ENCODE results near the gene WFIKKN2.

WFIKKN2 gene

DNA sequence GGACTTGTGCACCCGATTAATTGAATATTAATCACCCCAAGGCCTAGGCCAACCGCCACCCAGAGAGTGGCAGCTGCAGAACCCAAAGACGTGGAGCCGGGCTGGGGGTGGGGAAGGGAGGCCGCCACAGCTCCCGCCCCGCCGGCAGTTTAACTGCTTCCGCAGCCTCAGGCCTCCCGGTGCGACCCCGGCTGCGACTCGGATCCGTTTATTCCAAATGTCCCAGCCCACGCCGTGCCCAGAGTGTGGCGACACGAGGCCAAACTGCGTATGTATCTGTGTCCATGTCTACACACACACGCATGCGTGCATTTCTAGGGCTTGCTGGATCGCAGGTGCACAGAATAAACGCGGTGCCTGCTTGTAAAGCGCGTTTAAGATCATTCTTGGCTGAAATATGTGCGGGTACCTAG, 31.6 kb downstream of the WFIKKN2 start (continued):
- TF ChIP-seq ZNF544 (tag by site-specific recombination; IDR thresholded peaks at IDR 0.05) = no peak
- no peak for TF ChIP-seq HOXC10 (CRISPR knock-in tag; IDR thresholded peaks at IDR 0.05)
- no peak for TF ChIP-seq ZNF138 (tag by site-specific recombination; IDR thresholded peaks at IDR 0.05; ENCODE audit: borderline replicate concordance)
- no peak for TF ChIP-seq REPIN1 (tag by site-specific recombination; IDR thresholded peaks at IDR 0.05; ENCODE audit: low read depth)
- TF ChIP-seq ZSCAN18 (tag by site-specific recombination; IDR thresholded peaks at IDR 0.05) = no peak
- no peak for TF ChIP-seq ZNF785 (tag by site-specific recombination; IDR thresholded peaks at IDR 0.05)
- no peak for TF ChIP-seq ZNF311 (tag by site-specific recombination; IDR thresholded peaks at IDR 0.05; ENCODE audit: borderline replicate concordance)
- no peak for TF ChIP-seq TRIM28 (IDR thresholded peaks at IDR 0.05; ENCODE audit: borderline replicate concordance, low read length)
- TF ChIP-seq ZNF501 (tag by site-specific recombination; IDR thresholded peaks at IDR 0.05) = peak; percentile 84
- 0 out of 2 replicates have a peak, but pooled peaks have one; percentile 0 for TF ChIP-seq ZNF146 (tag by site-specific recombination; IDR thresholded peaks at IDR 0.05)
- 0 out of 2 replicates have a peak, but pooled peaks have one; percentile 60 for TF ChIP-seq ZXDB (tag by site-specific recombination; IDR thresholded peaks at IDR 0.05)
- peak; percentile 37; the same call in 1 of the 2 replicates for TF ChIP-seq ZNF394 (tag by site-specific recombination; IDR thresholded peaks at IDR 0.05; ENCODE audit: borderline replicate concordance)
- TF ChIP-seq ZNF514 (tag by site-specific recombination; IDR thresholded peaks at IDR 0.05) = no peak
- no peak for TF ChIP-seq KLF1 (tag by site-specific recombination; IDR thresholded peaks at IDR 0.05)
- no peak for TF ChIP-seq ZNF366 (tag by site-specific recombination; conservative IDR thresholded peaks at IDR 0.05)
- TF ChIP-seq, protein P1, sequence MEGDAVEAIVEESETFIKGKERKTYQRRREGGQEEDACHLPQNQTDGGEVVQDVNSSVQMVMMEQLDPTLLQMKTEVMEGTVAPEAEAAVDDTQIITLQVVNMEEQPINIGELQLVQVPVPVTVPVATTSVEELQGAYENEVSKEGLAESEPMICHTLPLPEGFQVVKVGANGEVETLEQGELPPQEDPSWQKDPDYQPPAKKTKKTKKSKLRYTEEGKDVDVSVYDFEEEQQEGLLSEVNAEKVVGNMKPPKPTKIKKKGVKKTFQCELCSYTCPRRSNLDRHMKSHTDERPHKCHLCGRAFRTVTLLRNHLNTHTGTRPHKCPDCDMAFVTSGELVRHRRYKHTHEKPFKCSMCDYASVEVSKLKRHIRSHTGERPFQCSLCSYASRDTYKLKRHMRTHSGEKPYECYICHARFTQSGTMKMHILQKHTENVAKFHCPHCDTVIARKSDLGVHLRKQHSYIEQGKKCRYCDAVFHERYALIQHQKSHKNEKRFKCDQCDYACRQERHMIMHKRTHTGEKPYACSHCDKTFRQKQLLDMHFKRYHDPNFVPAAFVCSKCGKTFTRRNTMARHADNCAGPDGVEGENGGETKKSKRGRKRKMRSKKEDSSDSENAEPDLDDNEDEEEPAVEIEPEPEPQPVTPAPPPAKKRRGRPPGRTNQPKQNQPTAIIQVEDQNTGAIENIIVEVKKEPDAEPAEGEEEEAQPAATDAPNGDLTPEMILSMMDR (tag by site-specific recombination; IDR thresholded peaks at IDR 0.05) = no peak
- TF ChIP-seq ZBTB20 (tag by site-specific recombination; IDR thresholded peaks at IDR 0.05) = no peak
- TF ChIP-seq ZNF677 (tag by site-specific recombination; IDR thresholded peaks at IDR 0.05) = no peak
- no peak for TF ChIP-seq BCL11B (tag by site-specific recombination; IDR thresholded peaks at IDR 0.05; ENCODE audit: low read depth)
- TF ChIP-seq ZSCAN4 (tag by site-specific recombination; IDR thresholded peaks at IDR 0.05) = peak; percentile 40
- TF ChIP-seq ZNF580 (tag by site-specific recombination; IDR thresholded peaks at IDR 0.05) = no peak
- no peak for TF ChIP-seq ZNF843 (tag by site-specific recombination; IDR thresholded peaks at IDR 0.05)
- TF ChIP-seq, protein P2, sequence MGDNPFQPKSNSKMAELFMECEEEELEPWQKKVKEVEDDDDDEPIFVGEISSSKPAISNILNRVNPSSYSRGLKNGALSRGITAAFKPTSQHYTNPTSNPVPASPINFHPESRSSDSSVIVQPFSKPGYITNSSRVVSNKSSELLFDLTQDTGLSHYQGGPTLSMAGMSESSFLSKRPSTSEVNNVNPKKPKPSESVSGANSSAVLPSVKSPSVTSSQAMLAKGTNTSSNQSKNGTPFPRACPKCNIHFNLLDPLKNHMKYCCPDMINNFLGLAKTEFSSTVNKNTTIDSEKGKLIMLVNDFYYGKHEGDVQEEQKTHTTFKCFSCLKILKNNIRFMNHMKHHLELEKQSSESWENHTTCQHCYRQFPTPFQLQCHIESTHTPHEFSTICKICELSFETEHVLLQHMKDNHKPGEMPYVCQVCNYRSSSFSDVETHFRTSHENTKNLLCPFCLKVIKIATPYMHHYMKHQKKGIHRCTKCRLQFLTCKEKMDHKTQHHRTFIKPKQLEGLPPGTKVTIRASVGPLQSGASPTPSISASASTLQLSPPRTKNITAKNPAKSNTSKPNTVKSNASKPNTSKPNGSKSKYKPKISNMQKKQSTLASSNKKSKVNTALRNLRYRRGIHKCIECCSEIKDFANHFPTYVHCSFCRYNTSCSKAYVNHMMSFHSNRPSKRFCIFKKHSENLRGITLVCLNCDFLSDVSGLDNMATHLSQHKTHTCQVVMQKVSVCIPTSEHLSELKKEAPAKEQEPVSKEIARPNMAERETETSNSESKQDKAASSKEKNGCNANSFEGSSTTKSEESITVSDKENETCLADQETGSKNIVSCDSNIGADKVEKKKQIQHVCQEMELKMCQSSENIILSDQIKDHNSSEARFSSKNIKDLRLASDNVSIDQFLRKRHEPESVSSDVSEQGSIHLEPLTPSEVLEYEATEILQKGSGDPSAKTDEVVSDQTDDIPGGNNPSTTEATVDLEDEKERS (tag by site-specific recombination; IDR thresholded peaks at IDR 0.05) = no peak
- TF ChIP-seq ZNF837 (tag by site-specific recombination; IDR thresholded peaks at IDR 0.05) = no peak
- no peak for TF ChIP-seq ZNF626 (tag by site-specific recombination; IDR thresholded peaks at IDR 0.05)
- peak; percentile 5; the same call in 1 of the 2 replicates for TF ChIP-seq ZNF629 (tag by site-specific recombination; IDR thresholded peaks at IDR 0.05)
- TF ChIP-seq ZNF362 (tag by site-specific recombination; IDR thresholded peaks at IDR 0.05) = no peak
- peak; percentile 25; the same call in 1 of the 2 replicates for TF ChIP-seq ZBTB48 (tag by site-specific recombination; IDR thresholded peaks at IDR 0.05)
- TF ChIP-seq ZNF155 (tag by site-specific recombination; IDR thresholded peaks at IDR 0.05) = no peak
- TF ChIP-seq EGR2 (tag by site-specific recombination; IDR thresholded peaks at IDR 0.05; ENCODE audit: low read depth) = no peak
- TF ChIP-seq ZNF140 (tag by site-specific recombination; IDR thresholded peaks at IDR 0.05) = no peak
- TF ChIP-seq ZNF19 (tag by site-specific recombination; IDR thresholded peaks at IDR 0.05; ENCODE audit: low read depth) = no peak
- TF ChIP-seq ZNF10 (tag by site-specific recombination; IDR thresholded peaks at IDR 0.05) = 0 out of 2 replicates have a peak, but pooled peaks have one; percentile 4
- TF ChIP-seq ZNF48 (tag by site-specific recombination; IDR thresholded peaks at IDR 0.05) = no peak
- no peak for TF ChIP-seq ZFP69B (tag by site-specific recombination; IDR thresholded peaks at IDR 0.05)

Data from HEK293 (cell line).